ENCODE measurements around the gene ACVRL1.
A peak's percentile ranks its signal among the peaks of the same experiment; 100 is the strongest.

Gene ACVRL1

DNA sequence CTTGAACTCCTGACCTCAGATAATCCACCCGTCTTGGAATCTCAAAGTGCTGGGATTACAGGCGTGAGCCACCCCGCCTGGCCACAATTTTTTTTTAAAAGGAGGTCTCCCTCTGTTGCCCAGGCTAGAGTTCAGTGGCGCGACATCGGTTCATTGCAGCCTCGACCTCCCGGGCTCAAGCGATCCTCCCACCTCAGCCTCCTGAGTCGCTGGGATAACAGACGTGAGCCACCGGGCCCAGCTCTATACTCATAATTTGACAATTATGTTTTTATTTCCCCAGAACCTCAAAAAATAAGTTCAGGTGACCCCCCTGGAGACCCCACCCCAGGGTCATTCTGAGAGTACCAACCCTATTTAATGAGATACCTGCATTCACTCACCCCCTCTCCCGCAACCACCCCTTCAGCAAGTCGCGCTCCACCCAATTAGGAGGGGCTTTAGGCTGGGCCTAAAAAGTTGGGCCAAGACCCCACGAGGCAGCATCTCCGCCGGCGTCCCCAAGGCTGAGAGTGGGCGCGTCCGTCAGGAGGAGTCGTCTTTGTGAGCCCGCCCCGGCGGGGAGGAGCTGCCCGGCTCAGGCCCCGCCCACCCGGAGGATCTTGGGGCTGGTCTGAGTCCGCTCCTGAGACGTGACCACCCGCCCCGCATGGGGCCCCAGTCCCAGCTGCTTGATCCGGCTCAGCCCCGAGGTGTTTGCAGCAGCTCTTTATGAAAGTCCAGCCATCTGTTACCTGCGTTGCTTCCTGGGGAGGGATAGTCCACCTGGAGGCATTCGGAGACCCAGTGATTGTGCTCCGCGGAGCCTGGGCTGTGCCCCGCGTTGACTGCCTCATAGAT lies 19.6 kb upstream of the ACVRL1 start, which contains the start of gene ANKRD33:
ANKRD33 (plus strand) TSS at position 628 of the 840 bp plus-strand sequence; CDS start at position 712, 84 bp downstream.
- DNase-seq (ENCODE audit: low read depth), result no peak
- H3K4me3 ChIP-seq (ENCODE audit: low read depth, low read length), result no peak within 1 kb of the TSS
- TF ChIP-seq, protein P1, sequence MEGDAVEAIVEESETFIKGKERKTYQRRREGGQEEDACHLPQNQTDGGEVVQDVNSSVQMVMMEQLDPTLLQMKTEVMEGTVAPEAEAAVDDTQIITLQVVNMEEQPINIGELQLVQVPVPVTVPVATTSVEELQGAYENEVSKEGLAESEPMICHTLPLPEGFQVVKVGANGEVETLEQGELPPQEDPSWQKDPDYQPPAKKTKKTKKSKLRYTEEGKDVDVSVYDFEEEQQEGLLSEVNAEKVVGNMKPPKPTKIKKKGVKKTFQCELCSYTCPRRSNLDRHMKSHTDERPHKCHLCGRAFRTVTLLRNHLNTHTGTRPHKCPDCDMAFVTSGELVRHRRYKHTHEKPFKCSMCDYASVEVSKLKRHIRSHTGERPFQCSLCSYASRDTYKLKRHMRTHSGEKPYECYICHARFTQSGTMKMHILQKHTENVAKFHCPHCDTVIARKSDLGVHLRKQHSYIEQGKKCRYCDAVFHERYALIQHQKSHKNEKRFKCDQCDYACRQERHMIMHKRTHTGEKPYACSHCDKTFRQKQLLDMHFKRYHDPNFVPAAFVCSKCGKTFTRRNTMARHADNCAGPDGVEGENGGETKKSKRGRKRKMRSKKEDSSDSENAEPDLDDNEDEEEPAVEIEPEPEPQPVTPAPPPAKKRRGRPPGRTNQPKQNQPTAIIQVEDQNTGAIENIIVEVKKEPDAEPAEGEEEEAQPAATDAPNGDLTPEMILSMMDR (IDR thresholded peaks at IDR 0.05; ENCODE audit: low read depth, low read length), result no peak
- TF ChIP-seq POLR2A (IDR thresholded peaks at IDR 0.05; ENCODE audit: extremely low read depth, insufficient read length) (no peak), MYC (IDR thresholded peaks at IDR 0.05; ENCODE audit: low read depth, low read length) (no peak)
- TF ChIP-seq, protein P2, sequence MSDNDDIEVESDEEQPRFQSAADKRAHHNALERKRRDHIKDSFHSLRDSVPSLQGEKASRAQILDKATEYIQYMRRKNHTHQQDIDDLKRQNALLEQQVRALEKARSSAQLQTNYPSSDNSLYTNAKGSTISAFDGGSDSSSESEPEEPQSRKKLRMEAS (IDR thresholded peaks at IDR 0.05; ENCODE audit: low read depth, low read length), result no peak

DNA sequence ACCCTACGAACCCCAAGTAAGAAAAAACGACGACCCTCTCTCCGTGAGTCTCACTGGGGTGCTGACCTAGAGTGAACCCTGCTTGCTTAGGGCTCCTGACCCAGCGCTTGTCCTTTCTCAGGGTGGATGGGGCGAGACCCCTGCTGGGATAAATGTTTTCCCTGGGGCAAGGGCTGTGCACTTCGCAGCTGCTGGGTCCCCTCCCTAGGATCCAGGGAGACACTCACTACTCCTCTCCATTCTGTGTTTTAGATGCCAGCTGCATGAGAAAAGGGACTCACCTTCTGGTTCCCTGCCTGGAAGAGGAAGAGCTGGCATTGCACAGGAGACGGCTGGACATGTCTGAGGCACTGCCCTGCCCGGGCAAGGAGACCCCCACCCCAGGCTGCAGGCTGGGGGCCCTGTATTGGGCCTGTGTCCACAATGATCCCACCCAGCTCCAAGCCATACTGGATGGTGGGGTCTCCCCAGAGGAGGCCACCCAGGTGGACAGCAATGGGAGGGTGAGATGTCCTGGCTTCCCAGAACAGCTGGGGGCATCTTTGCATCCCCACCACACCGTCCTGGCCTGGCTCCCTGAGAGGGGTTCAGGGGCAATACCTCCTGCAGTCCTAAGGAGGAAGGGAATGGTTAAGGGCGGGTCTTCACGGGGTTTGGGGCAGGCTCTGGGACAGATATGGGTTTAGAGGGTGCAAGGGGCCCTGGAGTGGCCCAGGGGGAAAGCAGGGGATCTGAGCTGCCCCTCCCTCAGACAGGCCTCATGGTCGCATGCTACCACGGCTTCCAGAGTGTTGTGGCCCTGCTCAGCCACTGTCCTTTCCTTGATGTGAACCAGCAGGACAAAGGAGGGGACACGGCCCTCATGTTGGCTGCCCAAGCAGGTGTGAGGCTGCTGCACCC lies 18.7 kb upstream of the ACVRL1 start:
- no peak for TF ChIP-seq MYC (IDR thresholded peaks at IDR 0.05; ENCODE audit: low read depth, low read length)
- TF ChIP-seq, protein P2 (IDR thresholded peaks at IDR 0.05; ENCODE audit: low read depth, low read length), result no peak
- no peak for TF ChIP-seq POLR2A (IDR thresholded peaks at IDR 0.05; ENCODE audit: extremely low read depth, insufficient read length)
- TF ChIP-seq, protein P1 (IDR thresholded peaks at IDR 0.05; ENCODE audit: low read depth, low read length), result no peak
- no peak for DNase-seq (ENCODE audit: low read depth)
- H3K4me3 ChIP-seq (ENCODE audit: low read depth, low read length), result no peak overlapping the region

DNA sequence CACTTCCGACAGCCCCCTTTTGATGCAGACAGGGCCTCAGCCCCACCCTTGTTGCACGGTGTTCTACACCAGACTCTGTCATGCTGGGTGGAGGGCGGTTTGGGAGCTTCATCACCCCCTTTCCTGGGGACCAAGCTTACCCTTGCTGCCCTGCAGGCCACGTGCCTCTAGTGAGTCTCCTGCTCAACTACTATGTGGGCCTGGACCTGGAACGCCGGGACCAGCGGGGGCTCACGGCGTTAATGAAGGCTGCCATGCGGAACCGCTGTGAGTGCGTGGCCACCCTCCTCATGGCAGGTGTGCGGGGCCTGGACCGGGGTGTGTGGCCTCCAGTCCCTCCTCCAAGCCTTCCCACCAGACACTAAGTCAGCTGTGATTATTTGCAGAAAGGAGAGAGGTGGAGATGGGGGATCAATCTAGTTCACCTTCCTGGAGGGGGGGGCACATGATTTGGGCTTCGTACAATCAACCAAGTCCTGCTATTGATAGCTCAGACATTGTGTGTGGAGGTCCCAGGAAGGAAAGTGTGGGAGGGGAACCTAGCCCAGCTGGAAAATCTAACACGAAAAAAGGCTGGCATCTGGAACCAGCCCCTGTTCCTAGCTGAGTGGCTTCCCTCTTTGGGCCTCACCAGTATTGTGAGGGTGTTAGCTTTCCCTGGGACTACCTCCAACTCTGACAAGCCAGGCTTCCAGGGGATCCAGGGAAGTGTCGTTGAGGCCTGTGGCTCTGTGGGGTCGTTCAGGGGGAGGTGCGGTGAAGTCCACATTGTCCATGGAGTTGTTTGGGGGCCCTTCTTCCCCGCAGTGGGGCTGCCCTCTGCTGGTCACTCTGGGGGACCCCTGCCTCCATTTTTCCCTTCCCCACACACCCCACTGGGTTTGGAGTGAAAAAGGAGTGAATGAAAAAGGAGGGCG lies 17.8 kb upstream of the ACVRL1 start:
- DNase-seq (ENCODE audit: low read depth), result no peak
- TF ChIP-seq, protein P1 (IDR thresholded peaks at IDR 0.05; ENCODE audit: low read depth, low read length), result peak; percentile 23
- TF ChIP-seq, protein P2 (IDR thresholded peaks at IDR 0.05; ENCODE audit: low read depth, low read length), result no peak
- no peak overlapping the region for H3K4me3 ChIP-seq (ENCODE audit: low read depth, low read length)

DNA sequence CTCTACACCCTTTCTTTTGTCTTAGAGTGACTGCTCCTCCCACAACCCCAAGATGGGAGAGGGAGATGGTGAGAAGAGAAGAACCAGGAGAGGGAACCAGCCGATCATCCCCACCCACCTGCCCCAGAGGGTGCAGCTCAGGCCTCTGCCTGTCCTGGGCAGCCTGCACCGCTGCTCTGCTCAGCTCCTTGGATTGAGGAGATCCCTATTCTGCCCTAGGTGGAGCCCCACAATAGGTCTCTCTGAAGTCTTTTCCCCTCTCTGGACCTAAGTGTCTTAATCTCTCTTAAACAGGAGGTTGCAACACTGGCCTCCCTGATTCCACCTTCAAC lies 17.2 kb upstream of the ACVRL1 start:
- H3K4me3 ChIP-seq (ENCODE audit: low read depth, low read length), result no peak overlapping the region
- TF ChIP-seq MYC (IDR thresholded peaks at IDR 0.05; ENCODE audit: low read depth, low read length), result no peak
- TF ChIP-seq, protein P1 (IDR thresholded peaks at IDR 0.05; ENCODE audit: low read depth, low read length), result no peak
- no peak for TF ChIP-seq POLR2A (IDR thresholded peaks at IDR 0.05; ENCODE audit: extremely low read depth, insufficient read length)
- no peak for DNase-seq (ENCODE audit: low read depth)

DNA sequence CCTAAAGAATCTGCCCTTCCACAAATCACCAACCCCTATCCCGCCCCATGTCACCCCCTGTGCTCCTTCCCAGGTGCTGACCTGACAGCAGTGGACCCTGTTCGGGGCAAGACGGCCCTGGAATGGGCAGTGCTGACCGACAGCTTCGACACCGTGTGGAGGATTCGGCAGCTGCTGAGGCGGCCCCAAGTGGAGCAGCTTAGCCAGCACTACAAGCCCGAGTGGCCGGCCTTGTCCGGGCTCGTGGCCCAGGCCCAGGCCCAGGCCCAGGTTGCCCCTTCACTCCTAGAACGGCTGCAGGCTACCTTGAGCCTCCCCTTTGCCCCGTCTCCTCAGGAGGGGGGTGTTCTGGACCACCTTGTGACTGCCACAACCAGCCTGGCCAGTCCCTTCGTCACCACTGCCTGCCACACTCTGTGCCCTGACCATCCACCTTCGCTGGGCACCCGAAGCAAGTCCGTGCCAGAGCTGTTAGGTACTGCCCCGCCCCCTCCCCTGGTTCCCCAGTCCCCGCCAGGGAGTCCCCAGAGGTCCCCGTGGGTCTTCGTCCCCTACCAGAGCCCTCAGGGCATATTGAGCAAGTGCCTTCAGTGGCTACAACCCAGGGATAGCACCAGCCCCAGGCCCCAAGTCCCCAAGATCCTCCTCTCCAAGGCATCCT lies 16.7 kb upstream of the ACVRL1 start:
- DNase-seq (ENCODE audit: low read depth), result no peak
- TF ChIP-seq MYC (IDR thresholded peaks at IDR 0.05; ENCODE audit: low read depth, low read length), result no peak
- TF ChIP-seq POLR2A (IDR thresholded peaks at IDR 0.05; ENCODE audit: extremely low read depth, insufficient read length), result no peak
- TF ChIP-seq, protein P1 (IDR thresholded peaks at IDR 0.05; ENCODE audit: low read depth, low read length), result no peak
- H3K4me3 ChIP-seq (ENCODE audit: low read depth, low read length), result no peak overlapping the region
